DND-41 (cell line): ENCODE results near the gene CTIF.

Source experiments
- CTCF ChIP-seq: IDR thresholded peaks from 2 replicates; pipeline ENCODE4 v1.5.1; 2012; ENCODE audit warnings: borderline replicate concordance, low read length, moderate library complexity, mild to moderate bottlenecking; ENCODE audit not compliant: poor library complexity, severe bottlenecking; ENCODE audit errors: extremely low read depth
- EZH2 ChIP-seq: IDR thresholded peaks from 3 replicates; pipeline ENCODE4 v1.6.1; 2012; ENCODE audit warnings: borderline replicate concordance, low read depth, mild to moderate bottlenecking, moderate library complexity, low read length, inconsistent platforms; ENCODE audit not compliant: severe bottlenecking

- TF ChIP-seq CTCF, result no peak
- no peak for TF ChIP-seq EZH2
Observed at GRCh38 chr18:48848641-48849143, 309.9 kb downstream of the CTIF start.
